Skin of body (tissue), 2 donors: ENCODE data around the gene MSH3. TPM values are rescaled to one million over a fixed set of nuclear protein-coding genes. Genes with fewer than 3 reads are reported as not detected.
"Not testable (repeated sequence)": the region's sequence is repeated elsewhere in the genome, so short reads cannot be mapped to it uniquely, and the experiment has no call there.

Experiments used
- DNase-seq: peaks from one replicate; lab custom pipeline; 2025; lab: John Stamatoyannopoulos, UW
- total RNA-seq: library from RNA; depleted of rRNA; stranded (reverse); fragments of >200 nt; gene quantifications from one replicate; pipeline ENCODE4 v1.2.3, GENCODE V29; 2014

The MSH3 gene
- total RNA-seq, 1 donor from 2014 or later: 19.3 TPM

DNA sequence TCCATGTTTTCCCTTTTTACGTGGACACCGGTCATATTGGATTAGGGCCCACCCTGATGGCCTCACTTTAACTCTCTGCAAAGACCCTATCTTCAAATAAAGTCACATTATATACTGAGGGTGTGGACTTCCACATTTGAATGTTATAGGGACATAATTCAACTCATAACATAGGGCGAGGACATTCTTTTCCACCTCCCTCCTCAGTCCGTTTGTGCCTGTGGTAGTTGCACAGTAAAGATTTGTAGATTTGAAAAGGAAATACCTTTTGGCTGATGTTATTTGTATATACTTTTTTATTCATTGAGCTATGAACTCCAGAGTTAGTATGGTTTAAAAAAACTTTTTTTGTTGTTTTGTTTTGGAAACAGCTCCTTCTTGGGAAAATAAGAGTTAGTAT is 51.3 kb downstream of the MSH3 start:
- no peak for DNase-seq

DNA sequence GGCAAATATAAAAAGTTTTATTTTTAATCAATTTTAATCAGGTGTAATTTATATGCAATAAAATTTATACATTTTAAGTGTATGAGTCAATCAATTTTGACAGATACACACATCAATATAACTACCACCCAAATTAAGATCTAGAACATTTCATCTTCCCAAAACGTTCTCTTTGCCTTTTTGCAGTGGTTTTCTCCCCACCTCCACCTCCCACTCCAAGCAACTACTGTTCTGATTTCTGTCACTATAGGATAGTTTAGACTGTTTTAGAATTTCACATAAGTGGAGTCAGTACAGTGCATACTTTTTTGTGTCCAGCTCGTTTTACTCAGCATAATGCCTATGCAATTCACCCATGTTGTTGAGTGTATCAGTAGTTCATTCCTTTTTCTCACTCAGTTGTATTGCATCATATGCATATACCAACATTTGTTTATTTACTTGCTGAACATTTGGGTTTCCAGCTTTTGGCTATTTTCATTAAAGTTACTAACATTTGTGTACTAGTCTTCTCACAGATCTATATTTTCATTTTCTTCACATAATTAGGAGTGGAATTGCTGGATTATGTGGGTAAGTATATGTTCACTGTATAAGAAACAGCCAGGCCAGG is 52.5 kb downstream of the MSH3 start:
- no peak for DNase-seq

DNA sequence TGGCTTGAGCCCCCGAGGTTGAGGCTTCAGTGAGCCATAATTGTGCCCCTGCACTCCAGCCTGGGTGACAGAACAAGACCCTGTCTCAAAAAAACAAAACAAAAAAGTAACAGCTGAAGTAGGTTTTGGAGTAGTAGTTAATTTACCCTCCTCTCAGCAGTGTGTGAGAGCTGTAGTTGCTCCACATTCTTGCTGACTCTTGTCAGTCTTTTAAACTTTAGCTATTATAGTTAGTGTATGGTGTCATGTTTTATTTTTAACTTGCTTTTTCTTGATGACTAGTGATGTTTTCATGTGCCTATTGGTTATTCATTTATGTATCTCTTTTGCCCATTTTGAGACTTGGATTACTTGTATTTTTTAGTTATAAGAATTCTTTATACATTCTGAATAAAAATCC is 53.2 kb downstream of the MSH3 start:
- DNase-seq: no peak

DNA sequence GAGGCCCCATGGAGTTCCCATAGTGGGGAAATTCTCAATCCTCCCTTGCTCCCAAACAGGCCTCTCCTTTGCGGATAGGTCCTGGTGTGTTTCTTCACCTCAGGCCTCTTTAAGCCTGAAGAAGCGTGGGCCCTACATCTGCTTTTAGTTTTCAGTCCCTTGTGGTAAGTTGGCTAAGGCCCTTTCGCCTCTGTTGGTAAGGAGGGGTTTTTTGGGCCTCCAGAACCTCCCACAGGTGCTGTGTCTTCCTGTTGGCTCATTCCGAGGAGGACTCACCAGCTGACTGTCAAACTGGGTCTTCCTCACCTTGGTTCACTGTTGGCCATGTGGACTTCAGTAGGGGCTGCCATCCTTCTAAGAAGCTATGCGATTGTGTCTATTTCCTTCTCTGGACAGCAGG is 56.8 kb downstream of the MSH3 start:
- DNase-seq: no peak

DNA sequence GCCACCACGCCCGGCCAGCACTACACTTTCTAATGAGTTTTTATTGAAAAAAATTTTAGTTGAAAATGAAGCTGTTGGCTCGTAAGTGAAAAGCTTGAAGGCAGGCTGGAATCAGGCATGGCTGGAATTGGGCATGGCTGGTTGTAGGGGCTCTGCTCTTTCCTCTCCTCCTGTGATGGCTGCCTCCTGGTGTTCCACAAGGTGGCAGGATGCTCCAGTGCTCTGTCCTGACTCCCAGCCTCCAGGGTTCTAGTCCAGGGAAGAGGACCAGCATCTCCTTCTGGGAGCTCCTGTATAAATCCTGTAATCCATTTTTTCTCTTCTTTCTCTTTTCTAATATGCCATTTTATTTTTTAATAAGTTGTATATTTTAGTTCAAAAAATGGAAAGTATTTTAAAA is 57.5 kb downstream of the MSH3 start:
- no peak for DNase-seq

DNA sequence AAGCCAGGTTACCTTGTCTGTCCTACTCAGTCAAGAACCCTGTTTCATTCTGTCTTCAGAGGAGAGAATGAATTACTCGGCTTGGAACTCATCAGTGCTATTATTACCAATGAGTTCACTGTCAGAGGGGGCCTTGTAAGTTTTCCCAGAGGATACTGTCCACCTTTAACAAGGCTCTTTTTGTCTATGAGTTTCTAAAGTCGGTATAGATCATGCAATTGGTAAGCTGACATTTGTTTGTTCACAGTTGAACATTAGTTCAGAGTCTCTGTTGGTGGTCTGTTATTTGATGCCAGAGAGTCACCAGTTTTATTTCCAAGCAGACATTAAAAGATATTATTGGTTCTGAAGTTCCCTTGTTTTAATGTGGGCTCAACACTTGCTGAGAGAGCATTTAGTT is 58.5 kb downstream of the MSH3 start:
- no peak for DNase-seq

DNA sequence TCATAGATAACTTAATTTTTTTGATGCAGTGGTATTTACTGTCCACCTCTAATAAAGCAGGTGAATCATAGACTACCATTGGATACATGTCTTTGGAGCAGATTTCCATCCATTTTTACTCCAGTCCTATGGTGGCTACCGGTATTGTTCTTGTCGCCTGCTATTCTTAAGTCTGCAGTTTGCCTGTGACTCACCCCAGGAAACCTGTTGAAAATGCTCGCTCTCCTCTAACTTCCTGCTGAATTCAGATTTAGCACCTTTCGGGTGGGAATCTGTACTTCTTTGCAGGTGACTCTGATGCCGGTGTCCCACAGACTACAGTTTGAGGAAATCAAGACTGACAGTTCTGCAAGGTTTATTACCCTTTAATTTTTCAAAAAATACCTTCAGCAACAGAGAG is 59.2 kb downstream of the MSH3 start:
- DNase-seq: no peak

DNA sequence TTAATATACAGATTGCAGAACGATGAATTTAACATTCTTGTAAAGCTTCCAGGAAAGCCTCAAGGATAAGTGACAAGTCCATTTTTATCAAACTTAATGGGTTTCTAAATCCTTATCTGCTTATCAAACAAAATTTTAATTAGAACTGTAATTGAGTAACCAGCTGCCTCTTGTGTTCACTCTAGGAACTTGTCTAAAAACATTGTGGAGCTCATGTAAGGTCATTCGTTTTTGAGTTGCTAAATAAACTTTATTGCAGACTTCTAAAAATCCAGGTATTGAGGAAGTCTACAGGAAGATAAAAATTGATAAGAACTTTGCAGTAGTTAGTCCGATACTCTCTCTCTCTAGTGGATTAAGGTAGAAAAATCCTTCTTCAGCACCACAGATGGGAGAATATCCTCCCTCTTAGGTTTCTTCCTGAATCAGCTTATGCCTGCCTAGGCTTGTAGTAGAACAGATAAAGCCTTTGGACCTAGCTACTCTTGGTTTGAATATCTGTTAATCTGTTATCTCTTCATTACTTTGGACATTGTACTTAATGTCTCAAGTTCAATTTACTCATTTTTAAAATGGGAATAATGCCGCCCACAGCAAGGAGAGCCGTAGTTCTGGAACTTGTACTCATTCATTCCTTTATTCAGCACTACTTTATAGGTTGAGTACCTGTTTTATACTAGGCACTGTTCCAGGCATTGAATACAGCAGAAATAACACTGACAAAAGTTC is 60.3 kb downstream of the MSH3 start:
- DNase-seq: no peak

DNA sequence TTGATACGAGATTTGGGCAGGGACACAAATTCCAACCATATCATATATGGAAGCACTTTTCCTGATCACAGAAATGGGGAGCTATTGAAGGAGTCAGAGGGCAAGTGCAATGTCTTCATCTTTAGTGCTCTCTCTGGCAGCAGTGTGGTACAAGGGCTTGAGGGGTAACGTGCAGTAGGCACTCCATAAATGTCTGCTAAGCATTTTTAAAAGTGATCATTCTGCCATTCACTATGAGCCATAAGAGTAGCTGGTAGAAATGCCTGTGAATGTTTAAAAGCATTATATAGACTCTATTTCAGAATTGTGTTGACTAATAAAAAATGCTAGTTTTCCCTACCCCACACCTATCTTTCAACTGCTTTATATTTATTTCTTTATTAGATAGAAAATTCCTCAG is 61.4 kb downstream of the MSH3 start:
- no peak for DNase-seq

DNA sequence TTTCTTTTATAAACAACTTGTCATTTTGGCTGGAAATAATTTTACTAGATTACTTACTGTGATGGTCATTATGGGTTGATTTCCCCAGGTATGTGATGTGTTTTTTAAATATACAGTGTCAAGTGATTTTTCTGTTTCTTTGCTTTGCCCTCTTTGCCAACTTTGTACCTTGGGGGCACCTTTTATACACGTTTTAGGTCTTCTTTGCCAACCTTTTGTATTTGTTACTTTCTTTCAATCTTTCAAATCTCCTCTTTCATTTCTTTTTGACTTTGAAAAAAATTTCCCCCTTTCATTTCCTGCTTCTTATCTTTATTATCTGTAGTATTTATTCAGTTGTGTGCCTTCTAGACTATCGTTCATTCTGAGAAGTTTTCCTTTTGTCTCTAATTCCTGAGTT is 65.7 kb downstream of the MSH3 start:
- no peak for DNase-seq

DNA sequence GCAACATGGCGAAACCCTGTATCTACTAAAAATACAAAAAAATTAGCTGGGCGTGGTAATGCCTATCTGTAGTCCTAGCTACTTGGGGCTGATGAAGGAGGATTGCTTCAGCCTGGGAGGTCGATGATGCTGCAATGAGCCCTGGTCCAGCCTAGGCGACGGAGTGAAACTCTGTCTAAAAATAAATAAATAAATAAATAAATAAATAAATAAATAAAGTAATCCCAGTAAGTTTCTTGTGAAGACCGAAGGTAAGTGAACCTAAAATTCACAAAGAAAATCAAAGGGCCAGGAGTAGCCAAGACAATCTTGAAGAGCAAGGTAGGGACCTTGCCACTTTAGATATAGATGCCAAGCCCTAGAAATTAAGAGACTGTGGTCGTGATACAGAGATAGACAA is 68.5 kb downstream of the MSH3 start:
- no peak for DNase-seq

DNA sequence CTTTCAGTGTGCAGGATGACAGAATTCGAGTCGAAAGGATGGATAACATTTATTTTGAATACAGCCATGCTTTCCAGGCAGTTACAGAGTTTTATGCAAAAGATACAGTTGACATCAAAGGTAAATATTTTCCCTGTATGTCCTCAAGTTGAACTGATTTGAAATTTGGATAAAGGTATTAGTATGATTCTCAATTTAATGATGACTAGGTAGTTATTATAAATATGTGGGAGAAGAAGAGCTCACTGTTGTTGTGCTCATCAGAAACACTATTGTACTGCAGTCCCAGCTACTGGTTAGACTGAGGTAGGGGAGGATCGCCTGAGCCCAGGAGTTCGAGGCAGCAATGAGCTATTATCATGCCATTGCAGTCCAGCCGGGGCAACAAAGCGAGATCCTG is 71.0 kb downstream of the MSH3 start:
- DNase-seq: no peak

DNA sequence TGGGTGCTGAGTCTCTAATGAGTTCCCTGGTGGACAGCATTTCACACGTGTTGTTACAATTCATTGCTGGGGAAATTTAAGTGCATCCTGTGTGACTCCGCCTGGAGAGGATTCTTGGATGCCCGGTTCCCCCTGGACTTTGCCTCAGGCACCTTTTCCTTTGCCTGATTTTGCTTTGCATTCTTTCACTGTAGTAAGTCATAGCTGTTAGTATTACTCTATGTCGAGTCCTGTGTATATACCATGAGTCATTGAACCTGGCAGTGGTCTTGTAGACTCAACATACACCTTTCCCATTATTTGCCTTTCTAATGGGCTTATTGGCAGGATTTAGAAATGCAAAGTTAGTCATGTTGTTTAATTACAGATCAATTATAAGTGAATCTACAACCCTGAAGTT is 82.3 kb downstream of the MSH3 start:
- DNase-seq: no peak

DNA sequence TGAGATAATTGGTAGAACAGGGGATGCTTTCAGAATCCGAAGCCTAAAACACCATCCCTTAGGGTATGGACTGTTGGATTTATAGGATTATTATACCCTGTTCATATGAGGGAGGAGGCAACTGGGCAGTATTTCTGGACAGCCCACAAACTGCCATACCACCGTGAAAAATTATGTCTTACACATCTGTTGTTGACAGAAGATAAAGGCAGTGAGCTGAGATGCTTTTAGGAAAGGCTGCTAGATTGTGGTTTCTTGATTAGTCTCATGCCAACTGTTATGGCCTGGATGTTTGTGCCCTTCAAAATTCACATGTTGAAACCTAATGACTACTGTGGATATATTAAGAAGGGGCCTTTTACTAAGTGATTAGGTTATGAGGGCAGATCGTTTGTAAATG is 84.0 kb downstream of the MSH3 start:
- DNase-seq: no peak

DNA sequence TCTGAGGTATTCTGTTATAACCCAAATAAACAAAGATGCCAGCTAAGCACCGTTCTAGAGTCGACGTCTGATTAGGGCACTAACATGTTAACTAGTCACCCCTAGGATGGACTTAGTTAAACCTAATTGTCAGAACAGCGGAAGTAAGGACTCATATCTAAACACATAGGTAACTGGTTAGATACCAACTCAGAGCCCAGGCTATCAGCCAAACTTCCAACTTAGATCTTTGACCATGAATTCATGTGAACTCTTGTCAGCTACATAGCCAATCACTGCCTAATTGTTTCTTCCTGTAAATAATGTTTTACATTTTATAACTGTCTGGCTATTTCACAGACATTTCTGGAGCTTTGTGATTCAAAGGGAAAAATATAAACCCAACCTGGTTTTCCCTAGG is 84.6 kb downstream of the MSH3 start:
- DNase-seq: no peak

DNA sequence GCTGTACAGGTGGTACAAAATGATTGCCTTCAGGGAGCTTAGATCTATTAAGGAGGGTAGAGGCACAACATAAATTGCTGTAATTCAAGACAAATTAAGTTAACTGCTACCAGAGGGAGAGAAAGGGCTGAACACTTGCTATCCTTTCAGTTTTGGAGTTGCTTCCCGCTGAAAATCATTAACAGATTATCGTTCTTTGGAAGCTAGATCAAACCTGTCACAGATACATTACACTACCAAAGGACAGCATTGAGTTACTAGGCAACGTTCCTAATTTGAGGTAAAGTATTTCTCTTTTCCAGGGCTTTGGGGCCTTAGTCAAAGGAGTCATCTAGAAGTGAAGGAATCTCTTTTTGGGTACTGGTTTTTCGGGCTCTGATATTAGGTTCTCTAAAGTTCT is 85.0 kb downstream of the MSH3 start:
- no peak for DNase-seq

DNA sequence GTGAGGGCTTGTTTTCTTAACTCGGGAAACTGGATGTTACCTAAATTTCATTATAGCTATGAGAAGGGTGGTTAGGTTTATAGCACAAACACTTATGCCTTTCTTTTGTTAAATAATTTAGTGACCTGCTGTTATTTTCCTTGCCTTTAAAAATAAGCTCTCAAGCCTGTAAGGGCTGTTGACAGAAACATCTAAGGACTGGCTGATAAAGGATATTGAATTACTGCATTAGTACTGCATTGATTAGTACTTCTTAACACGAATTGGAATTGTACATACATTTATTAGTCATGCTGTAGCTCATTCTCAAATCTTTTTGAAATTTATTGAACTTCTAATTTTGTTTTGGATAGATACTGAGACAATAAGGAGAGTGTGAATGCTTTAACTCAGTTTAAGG is 85.4 kb downstream of the MSH3 start:
- no peak for DNase-seq

DNA sequence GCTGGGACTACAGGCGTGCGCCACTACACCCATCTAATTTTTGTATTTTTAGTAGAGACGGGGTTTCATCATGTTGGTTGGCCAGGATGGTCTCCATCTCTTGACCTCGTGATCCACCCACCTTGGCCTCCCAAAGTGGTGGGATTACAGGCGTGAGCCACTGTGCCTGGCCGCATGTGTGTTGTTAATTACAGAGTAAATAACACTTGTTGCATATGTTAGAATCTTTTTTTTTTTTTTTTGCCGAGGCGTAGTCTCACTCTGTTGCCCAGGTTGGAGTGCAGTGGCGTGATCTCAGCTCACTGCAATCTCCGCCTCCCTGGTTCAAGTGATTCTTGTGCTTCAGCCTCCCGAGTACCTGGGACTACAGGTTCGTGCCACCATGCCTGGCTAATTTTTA is 86.0 kb downstream of the MSH3 start:
- not testable (repeated sequence) for DNase-seq

DNA sequence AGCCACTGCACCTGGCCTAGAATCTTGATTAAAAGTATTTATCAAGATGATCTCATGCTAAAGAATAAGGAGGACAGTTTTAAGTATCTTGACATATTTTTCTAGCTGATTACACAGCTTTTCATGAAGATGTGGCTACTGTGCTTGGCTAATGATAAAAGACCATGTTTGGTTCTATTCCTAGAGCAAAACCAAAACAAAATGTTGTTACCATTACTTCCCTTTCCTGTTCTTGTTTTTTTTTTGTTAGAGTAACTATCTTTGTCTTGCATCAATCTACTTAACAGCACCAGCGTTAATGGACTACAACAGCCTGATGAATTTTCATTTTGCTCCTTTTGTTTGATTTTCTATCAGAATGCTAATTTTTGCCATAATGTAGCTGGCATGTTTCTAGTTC is 86.5 kb downstream of the MSH3 start:
- DNase-seq: no peak

DNA sequence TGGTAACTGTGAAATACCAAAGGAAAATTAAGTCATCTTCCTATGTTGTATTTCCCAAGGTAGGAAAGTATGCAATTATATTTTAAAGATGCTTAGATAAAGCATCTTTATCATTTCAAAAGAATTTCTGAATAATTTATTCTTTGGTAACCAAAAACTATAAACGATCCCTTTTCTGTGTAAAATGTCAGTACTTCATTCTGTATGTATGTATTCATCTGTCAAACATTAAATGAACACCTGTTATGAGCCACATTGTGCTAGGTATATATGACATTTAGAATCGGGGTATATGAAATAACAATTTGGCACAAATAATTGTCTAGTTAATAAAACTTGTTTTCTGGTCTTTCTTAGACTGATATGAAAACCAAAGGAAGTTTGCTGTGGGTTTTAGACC is 89.7 kb downstream of the MSH3 start:
- DNase-seq: no peak

DNA sequence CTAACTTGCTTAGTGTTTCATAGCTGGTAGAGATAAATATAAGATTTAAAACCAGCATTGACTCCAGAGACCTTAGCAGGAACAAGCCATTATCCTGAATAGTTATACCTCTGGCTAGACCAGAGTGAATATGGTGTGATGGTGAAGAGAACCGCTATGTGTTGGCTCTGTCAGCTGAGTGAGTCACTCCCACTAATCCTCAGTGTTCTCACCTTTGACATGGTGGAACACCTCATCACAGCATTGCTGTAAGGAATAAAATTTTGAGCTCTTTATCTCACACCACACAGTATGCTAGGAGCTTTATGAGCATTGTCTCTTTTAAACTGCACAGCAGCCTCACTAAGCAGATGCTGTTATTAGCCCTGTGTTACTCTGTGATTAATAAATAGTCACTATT is 91.0 kb downstream of the MSH3 start:
- no peak for DNase-seq

DNA sequence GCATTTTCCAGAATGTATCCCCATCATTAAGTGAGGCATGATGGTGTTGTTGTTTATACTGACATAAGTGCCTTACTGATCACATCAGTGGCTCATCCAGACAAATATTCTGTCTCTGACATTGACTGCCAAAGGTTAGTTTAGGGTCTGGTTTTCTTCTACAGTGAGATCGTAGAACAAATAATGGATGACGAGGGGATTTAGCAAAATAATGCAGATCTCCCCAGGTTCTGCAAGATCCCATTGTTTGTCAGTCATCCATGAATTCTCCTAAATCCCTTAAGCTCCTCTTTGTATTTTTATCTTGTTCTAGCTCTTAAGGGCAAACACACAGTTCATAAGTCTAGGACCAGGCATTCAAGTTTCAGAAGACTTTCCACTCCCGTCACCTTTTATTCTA is 93.5 kb downstream of the MSH3 start:
- no peak for DNase-seq

DNA sequence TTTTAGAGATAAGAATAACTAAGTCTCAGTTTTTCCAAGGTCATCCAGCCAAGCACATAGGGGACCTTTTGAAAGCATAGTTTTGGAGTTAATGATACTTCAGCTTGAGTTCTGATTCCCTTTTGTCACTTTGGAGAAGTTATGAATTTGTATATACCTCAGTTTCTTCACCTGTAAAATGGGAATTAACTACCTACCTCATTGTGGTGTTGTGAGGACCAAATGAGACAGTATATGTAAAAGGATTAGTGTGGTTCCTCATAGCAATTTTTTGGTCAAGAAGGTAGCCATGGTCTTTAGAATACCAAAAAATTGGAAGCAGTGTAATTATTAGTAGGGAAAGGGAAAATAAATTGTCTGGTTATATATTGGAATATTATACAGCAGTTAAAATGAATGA is 98.0 kb downstream of the MSH3 start:
- no peak for DNase-seq

DNA sequence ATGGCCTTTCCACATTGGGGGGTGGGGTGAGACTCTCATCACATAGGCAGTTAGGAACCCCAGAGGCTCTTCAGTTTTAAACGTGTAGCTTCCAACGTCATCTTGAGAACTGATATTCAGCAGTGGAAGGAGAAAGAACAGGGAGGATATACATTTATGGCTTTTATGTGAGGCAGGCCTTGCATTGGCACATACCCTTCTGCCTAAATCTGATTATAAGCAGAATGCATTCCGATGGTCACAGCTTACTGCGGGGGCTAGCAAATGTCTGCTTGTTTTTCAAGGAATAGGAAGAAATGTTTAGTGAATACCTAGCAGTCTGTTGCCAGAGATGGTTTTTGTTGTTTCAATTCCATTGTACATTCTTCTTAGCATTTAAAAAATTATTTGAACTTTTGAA is 99.3 kb downstream of the MSH3 start:
- no peak for DNase-seq
